ENCODE measurements around the gene KIF23.

DNA sequence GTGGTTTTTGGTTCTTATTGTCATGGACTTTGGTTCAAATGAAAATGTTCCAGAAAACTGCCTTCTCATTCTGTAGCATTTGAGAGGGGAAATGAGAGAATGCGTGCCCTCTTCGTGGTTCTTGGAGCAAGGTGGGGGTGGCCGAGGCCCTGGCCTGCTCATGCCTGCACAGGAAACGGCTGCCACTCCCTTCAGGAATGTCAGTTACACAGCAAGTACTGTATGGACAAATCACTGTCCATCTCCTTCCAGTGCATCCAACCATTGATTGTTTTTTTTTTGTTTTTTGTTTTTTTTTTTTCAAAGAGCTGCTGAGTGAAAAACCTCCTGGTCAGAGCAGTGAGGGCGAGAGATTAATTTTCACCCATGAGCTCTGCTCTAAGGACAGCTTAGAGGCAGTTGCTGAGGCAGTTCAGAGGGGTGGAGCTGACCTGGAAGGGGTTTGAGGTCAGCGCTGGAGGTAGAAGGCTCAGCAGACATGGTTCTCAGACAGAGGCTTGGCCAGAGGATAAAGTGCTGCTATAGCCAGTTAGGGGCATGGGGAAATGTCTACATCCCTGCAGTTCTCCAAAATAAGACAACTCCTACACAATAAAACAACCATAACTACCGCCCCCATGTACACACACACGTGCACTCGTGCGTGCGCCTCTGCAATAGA, 20.2 kb upstream of the KIF23 start:
- TF ChIP-seq POLR2A (IDR thresholded peaks at IDR 0.05) = no peak
- TF ChIP-seq, protein P1, sequence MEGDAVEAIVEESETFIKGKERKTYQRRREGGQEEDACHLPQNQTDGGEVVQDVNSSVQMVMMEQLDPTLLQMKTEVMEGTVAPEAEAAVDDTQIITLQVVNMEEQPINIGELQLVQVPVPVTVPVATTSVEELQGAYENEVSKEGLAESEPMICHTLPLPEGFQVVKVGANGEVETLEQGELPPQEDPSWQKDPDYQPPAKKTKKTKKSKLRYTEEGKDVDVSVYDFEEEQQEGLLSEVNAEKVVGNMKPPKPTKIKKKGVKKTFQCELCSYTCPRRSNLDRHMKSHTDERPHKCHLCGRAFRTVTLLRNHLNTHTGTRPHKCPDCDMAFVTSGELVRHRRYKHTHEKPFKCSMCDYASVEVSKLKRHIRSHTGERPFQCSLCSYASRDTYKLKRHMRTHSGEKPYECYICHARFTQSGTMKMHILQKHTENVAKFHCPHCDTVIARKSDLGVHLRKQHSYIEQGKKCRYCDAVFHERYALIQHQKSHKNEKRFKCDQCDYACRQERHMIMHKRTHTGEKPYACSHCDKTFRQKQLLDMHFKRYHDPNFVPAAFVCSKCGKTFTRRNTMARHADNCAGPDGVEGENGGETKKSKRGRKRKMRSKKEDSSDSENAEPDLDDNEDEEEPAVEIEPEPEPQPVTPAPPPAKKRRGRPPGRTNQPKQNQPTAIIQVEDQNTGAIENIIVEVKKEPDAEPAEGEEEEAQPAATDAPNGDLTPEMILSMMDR (IDR thresholded peaks at IDR 0.05 in 4 of 5, conservative IDR thresholded peaks at IDR 0.05 in 1 of 5) = no peak

Measured in gastrocnemius medialis (tissue), 4 donors.